ENCODE data around the gene ZFYVE16.

DNA sequence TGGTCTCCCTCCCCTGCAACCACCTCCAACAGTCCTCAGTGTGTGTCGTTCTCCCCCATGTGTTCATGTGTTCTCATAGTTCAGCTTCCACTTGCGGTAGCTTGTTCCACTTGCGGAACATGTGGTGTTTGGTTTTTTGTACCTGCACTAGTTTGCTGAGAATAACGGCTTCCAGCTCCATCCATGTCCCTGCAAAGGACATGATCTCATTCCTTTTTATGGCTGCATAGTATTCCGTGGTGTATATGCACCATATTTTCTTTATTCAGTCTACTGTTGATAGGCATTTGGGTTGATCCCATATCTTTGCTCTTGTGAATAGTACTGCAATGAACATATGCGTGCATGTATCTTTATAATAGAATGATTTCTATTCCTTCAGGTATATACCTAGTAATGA, 43.0 kb upstream of the ZFYVE16 start:
- TF ChIP-seq, protein P1, sequence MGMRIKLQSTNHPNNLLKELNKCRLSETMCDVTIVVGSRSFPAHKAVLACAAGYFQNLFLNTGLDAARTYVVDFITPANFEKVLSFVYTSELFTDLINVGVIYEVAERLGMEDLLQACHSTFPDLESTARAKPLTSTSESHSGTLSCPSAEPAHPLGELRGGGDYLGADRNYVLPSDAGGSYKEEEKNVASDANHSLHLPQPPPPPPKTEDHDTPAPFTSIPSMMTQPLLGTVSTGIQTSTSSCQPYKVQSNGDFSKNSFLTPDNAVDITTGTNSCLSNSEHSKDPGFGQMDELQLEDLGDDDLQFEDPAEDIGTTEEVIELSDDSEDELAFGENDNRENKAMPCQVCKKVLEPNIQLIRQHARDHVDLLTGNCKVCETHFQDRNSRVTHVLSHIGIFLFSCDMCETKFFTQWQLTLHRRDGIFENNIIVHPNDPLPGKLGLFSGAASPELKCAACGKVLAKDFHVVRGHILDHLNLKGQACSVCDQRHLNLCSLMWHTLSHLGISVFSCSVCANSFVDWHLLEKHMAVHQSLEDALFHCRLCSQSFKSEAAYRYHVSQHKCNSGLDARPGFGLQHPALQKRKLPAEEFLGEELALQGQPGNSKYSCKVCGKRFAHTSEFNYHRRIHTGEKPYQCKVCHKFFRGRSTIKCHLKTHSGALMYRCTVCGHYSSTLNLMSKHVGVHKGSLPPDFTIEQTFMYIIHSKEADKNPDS (CRISPR knock-in tag; IDR thresholded peaks at IDR 0.05), result no peak
- TF ChIP-seq MAZ (IDR thresholded peaks at IDR 0.05; ENCODE audit: borderline replicate concordance, low read depth, low read length), result no peak
- TF ChIP-seq MAZ (CRISPR knock-in tag; IDR thresholded peaks at IDR 0.05; ENCODE audit: low read depth), result no peak
